ENCODE measurements around the gene FGD1.

FGD1 gene

GRCh38 chrX:54407266-54407665, 88.8 kb downstream of the FGD1 start:
- in situ Hi-C loops (cut with MboI; ENCODE audit: low sequenced_read_pairs): no loop called here

DNA sequence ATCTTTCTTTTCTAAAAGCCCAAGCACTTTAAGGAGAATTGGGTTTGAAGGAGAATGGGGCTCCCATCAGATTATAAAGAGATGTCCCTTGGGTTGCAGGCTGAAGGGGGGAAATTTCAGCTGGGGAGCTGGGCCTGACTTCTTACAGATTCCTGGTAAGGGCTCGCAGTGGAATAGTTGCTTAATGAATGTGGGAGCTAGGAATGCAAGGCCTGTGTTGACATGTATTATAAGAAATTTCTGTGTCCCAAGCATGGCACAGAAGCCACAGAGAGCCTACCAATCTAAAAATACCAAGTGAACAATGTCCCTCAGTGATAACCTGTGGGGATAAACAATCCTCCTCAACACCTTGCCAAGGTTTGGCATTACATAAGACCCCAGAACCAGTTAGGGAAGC, 98.9 kb downstream of the FGD1 start:
- in situ Hi-C loops (cut with MboI; ENCODE audit: low sequenced_read_pairs): no loop called here
